DOHH2 (cell line): ENCODE measurements around the gene CCT5.

ENCODE experiments used
- CTCF ChIP-seq: fragments of 200-600 bp; sonication (generic); IDR thresholded peaks from one replicate; pipeline ENCODE4 v1.5.1; 2014; ENCODE audit warnings: antibody characterized with exemption, mild to moderate bottlenecking, low read depth, low read length; ENCODE audit not compliant: poor library complexity, severe bottlenecking
- EZH2phosphoT487 ChIP-seq: fragments of 200-600 bp; sonication (generic); IDR thresholded peaks from 2 replicates; pipeline ENCODE4 v1.6.1; 2017; ENCODE audit warnings: borderline replicate concordance, mild to moderate bottlenecking, antibody characterized with exemption, low read length, moderate library complexity, mixed read lengths

- TF ChIP-seq CTCF (no peak), EZH2phosphoT487 (no peak)
Observed at GRCh38 chr5:10303201-10303600, 53.1 kb downstream of the CCT5 start.
